Measurements from ENCODE around the gene IL1R2. TPM values are rescaled to one million over a fixed set of nuclear protein-coding genes. Genes with fewer than 3 reads are reported as not detected.

The IL1R2 gene
- polyA plus RNA-seq, 1 donor (not counting 4 experiments of a cell fraction or from before 2014, with no cell fraction given), result 57.3 TPM

DNA sequence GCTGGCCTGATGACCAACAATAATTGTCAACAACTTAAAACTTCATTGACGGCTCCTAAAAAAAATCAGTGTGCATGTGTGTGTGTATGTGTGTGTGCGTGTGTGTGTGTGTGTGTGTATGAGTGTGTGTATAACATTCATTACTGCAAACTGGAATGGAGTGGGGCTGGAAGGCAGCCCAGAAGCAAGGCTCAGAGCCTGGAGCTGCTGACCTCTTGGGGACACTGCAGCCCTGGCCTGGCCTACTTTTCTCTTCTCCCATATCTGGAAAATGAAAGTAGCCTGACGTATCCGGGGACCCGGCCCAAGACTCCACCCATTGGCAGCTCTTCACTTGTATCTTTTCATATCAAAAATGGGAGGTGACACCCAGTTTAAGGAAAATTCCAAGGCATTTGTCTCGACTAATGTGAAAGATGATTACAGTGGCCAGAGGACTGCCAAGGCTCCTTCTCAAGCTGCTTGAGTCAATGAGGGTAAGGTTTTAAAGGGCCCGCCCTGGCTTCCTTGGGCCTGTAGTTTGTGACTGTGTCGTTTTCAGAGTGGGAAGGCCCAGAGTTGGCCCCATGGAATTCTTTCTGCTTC lies 78.4 kb downstream of the IL1R2 start:
- dilution Hi-C loops (cut with MboI; ENCODE audit: extremely low pct_ligation_motif_present, low sequenced_read_pairs), result no loop called here
- H3K4me3 ChIP-seq (ENCODE audit: control insufficient read depth in 2 of 3, extremely low read depth in 1 of 3, insufficient read depth in 2 of 3, low read depth in 1 of 3, low read length in 3 of 3), result peak overlapping the region in 1 of 3 experiments; percentile 43

DNA sequence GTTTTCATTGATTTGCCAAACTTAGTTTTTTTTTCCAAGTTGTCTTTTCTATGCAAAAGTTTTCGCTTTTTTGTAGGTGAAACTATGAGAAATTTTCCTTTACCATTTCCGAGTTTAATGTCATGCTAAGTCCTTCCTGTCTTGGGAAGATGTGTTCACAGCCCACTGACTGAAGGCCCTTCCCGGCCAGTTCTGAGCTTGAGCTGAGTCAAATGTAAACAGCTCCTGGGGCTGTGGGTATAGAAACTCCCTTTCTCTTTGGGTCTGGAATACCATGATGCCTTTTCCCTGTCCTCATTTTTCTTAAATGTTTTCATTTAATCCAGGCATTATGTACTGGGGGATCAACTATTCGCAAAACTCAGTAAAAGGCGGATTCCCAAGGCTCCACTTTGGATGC lies 81.0 kb downstream of the IL1R2 start:
- Histone ChIP-seq H4K20me1 (ENCODE audit: control insufficient read depth, extremely low read depth, insufficient read depth, low read length) (no peaks in the 10 kb centered on the region), H2AFZ (ENCODE audit: control insufficient read depth, low read length) (no peak overlapping the region), H3K9me1 (ENCODE audit: control insufficient read depth, extremely low read depth, insufficient read depth, low read length) (no peaks in the 10 kb centered on the region), H3K36me3 (ENCODE audit: control insufficient read depth in 2 of 2, extremely low read depth in 1 of 2, insufficient read depth in 2 of 2, low read length in 2 of 2) (no peaks in the 10 kb centered on the region), H3K9me3 (ENCODE audit: control insufficient read depth, low read depth, low read length) (no peaks in the 10 kb centered on the region), H3K27me3 (ENCODE audit: control insufficient read depth, extremely low read depth, insufficient read depth, low read length) (no peaks in the 10 kb centered on the region), H3K4me2 (ENCODE audit: control insufficient read depth, extremely low read depth, insufficient read depth, low read depth, low read length) (no peak overlapping the region), H3K4me3 (ENCODE audit: control insufficient read depth in 2 of 3, extremely low read depth in 1 of 3, insufficient read depth in 2 of 3, low read depth in 1 of 3, low read length in 3 of 3) (no peak overlapping the region), H3K4me1 (ENCODE audit: control insufficient read depth, extremely low read depth, insufficient read depth, low read length) (peaks cover 7% of the 10 kb centered on the region), H3K79me2 (ENCODE audit: control insufficient read depth, insufficient read depth, low read length) (no peaks in the 10 kb centered on the region), H3K9ac (ENCODE audit: control insufficient read depth, extremely low read depth, insufficient read depth, low read length) (no peak overlapping the region), H3K27ac (ENCODE audit: control insufficient read depth, insufficient read depth, low read length) (no peak overlapping the region)
- DNase-seq (ENCODE audit: low read depth, low spot score) (no peak), FAIRE-seq (no peak)
- no peak for TF ChIP-seq EZH2 (IDR thresholded peaks at IDR 0.05; ENCODE audit: low read length)
- TF ChIP-seq, protein P1, sequence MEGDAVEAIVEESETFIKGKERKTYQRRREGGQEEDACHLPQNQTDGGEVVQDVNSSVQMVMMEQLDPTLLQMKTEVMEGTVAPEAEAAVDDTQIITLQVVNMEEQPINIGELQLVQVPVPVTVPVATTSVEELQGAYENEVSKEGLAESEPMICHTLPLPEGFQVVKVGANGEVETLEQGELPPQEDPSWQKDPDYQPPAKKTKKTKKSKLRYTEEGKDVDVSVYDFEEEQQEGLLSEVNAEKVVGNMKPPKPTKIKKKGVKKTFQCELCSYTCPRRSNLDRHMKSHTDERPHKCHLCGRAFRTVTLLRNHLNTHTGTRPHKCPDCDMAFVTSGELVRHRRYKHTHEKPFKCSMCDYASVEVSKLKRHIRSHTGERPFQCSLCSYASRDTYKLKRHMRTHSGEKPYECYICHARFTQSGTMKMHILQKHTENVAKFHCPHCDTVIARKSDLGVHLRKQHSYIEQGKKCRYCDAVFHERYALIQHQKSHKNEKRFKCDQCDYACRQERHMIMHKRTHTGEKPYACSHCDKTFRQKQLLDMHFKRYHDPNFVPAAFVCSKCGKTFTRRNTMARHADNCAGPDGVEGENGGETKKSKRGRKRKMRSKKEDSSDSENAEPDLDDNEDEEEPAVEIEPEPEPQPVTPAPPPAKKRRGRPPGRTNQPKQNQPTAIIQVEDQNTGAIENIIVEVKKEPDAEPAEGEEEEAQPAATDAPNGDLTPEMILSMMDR (optimal IDR thresholded peaks at IDR 0.05 in 1 of 3, IDR thresholded peaks at IDR 0.05 in 1 of 3, conservative IDR thresholded peaks at IDR 0.05 in 1 of 3; ENCODE audit: extremely low read depth in 1 of 3, insufficient read depth in 2 of 3, low read length in 3 of 3), result no peak
- dilution Hi-C loops (cut with MboI; ENCODE audit: extremely low pct_ligation_motif_present, low sequenced_read_pairs), result no loop called here

More for the DNA sequence above, 78.4 kb downstream of the IL1R2 start:
- H3K79me2 ChIP-seq (ENCODE audit: control insufficient read depth, insufficient read depth, low read length), result no peaks in the 10 kb centered on the region
- H3K9me1 ChIP-seq (ENCODE audit: control insufficient read depth, extremely low read depth, insufficient read depth, low read length), result no peaks in the 10 kb centered on the region
- FAIRE-seq (no peak), DNase-seq (ENCODE audit: low read depth, low spot score) (no peak)
- no peaks in the 10 kb centered on the region for H3K36me3 ChIP-seq (ENCODE audit: control insufficient read depth in 2 of 2, extremely low read depth in 1 of 2, insufficient read depth in 2 of 2, low read length in 2 of 2)
- no peak for TF ChIP-seq EZH2 (IDR thresholded peaks at IDR 0.05; ENCODE audit: low read length)
- no peak overlapping the region for H3K27ac ChIP-seq (ENCODE audit: control insufficient read depth, insufficient read depth, low read length)
- no peaks in the 10 kb centered on the region for H3K27me3 ChIP-seq (ENCODE audit: control insufficient read depth, extremely low read depth, insufficient read depth, low read length)
- peaks cover 7% of the 10 kb centered on the region for H3K4me1 ChIP-seq (ENCODE audit: control insufficient read depth, extremely low read depth, insufficient read depth, low read length)
- peak overlapping the region; percentile 5 for H3K9ac ChIP-seq (ENCODE audit: control insufficient read depth, extremely low read depth, insufficient read depth, low read length)
- peak overlapping the region; percentile 47 for H3K4me2 ChIP-seq (ENCODE audit: control insufficient read depth, extremely low read depth, insufficient read depth, low read depth, low read length)
- peaks cover 4% of the 10 kb centered on the region for H3K9me3 ChIP-seq (ENCODE audit: control insufficient read depth, low read depth, low read length)
- H4K20me1 ChIP-seq (ENCODE audit: control insufficient read depth, extremely low read depth, insufficient read depth, low read length), result no peaks in the 10 kb centered on the region
- peak overlapping the region; percentile 43 for H2AFZ ChIP-seq (ENCODE audit: control insufficient read depth, low read length)

All from keratinocyte (primary cell).